ENCODE measurements around the gene SLC1A1.

- TF ChIP-seq PPARA (CRISPR knock-in tag; IDR thresholded peaks at IDR 0.05; ENCODE audit: borderline replicate concordance) = no peak
- no peak for TF ChIP-seq ZFP30 (CRISPR knock-in tag; IDR thresholded peaks at IDR 0.05)
- no peak for TF ChIP-seq OSR1 (CRISPR knock-in tag; IDR thresholded peaks at IDR 0.05)
- TF ChIP-seq RARB (CRISPR knock-in tag; IDR thresholded peaks at IDR 0.05) = no peak
- TF ChIP-seq CSDC2 (CRISPR knock-in tag; IDR thresholded peaks at IDR 0.05) = no peak
- TF ChIP-seq, protein P1, sequence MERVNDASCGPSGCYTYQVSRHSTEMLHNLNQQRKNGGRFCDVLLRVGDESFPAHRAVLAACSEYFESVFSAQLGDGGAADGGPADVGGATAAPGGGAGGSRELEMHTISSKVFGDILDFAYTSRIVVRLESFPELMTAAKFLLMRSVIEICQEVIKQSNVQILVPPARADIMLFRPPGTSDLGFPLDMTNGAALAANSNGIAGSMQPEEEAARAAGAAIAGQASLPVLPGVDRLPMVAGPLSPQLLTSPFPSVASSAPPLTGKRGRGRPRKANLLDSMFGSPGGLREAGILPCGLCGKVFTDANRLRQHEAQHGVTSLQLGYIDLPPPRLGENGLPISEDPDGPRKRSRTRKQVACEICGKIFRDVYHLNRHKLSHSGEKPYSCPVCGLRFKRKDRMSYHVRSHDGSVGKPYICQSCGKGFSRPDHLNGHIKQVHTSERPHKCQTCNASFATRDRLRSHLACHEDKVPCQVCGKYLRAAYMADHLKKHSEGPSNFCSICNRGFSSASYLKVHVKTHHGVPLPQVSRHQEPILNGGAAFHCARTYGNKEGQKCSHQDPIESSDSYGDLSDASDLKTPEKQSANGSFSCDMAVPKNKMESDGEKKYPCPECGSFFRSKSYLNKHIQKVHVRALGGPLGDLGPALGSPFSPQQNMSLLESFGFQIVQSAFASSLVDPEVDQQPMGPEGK (CRISPR knock-in tag; IDR thresholded peaks at IDR 0.05; ENCODE audit: borderline replicate concordance) = no peak
- TF ChIP-seq BACH2 (CRISPR knock-in tag; IDR thresholded peaks at IDR 0.05; ENCODE audit: borderline replicate concordance) = no peak
- TF ChIP-seq, protein P2, sequence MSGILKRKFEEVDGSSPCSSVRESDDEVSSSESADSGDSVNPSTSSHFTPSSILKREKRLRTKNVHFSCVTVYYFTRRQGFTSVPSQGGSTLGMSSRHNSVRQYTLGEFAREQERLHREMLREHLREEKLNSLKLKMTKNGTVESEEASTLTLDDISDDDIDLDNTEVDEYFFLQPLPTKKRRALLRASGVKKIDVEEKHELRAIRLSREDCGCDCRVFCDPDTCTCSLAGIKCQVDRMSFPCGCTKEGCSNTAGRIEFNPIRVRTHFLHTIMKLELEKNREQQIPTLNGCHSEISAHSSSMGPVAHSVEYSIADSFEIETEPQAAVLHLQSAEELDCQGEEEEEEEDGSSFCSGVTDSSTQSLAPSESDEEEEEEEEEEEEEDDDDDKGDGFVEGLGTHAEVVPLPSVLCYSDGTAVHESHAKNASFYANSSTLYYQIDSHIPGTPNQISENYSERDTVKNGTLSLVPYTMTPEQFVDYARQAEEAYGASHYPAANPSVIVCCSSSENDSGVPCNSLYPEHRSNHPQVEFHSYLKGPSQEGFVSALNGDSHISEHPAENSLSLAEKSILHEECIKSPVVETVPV (CRISPR knock-in tag; IDR thresholded peaks at IDR 0.05) = no peak
- TF ChIP-seq ZFP3 (CRISPR knock-in tag; IDR thresholded peaks at IDR 0.05) = no peak
- TF ChIP-seq ISL1 (CRISPR knock-in tag; IDR thresholded peaks at IDR 0.05) = no peak
- TF ChIP-seq ZNF8 (CRISPR knock-in tag; IDR thresholded peaks at IDR 0.05) = no peak
- no peak for TF ChIP-seq TSHZ2 (CRISPR knock-in tag; IDR thresholded peaks at IDR 0.05)
- TF ChIP-seq ZC3H10 (CRISPR knock-in tag; IDR thresholded peaks at IDR 0.05) = no peak
- TF ChIP-seq ESRRG (CRISPR knock-in tag; IDR thresholded peaks at IDR 0.05) = no peak
These were observed 24.4 kb upstream of the SLC1A1 start for GRCh38 chr9:4465910-4466309.

Data from SK-N-SH treated with all-trans-retinoic acid at 6 μM for 48 hours (cell line).